Neural progenitor cell (in vitro differentiated cells): ENCODE data around the gene KCNK7.

Experiments used
- CTCF ChIP-seq: fragments of 200-600 bp; sonication (generic); IDR thresholded peaks from 2 replicates; pipeline ENCODE4 v1.5.1; 2017; ENCODE audit warnings: antibody characterized with exemption, mild to moderate bottlenecking
- EZH2phosphoT487 ChIP-seq: fragments of 200-600 bp; sonication (generic); IDR thresholded peaks from 2 replicates; pipeline ENCODE4 v1.6.1; 2017; ENCODE audit warnings: antibody characterized with exemption

GRCh38 chr11:65621460-65621859 is 25.9 kb upstream of the KCNK7 start:
- TF ChIP-seq CTCF (no peak), EZH2phosphoT487 (no peak)
